Endothelial cell of umbilical vein (primary cell): ENCODE data around the gene IRF3. TPM values are rescaled to one million over a fixed set of nuclear protein-coding genes. Genes with fewer than 3 reads are reported as not detected.

Source experiments
- BruUV-seq: library from RNA; stranded (reverse); fragments of 400-500 nt; replicated peaks from 2 replicates; lab custom pipeline; 2021; lab: Mats Ljungman, UMichigan
- CTCF ChIA-PET: fragments of 300-600, 350-600 bp; sonication (Branson Sonifier 250); formaldehyde crosslinking; loops from one replicate; lab custom pipeline; 2021; ENCODE audit warnings: antibody characterized with exemption, inconsistent platforms; lab: Charles Lee
- POLR2A ChIA-PET: fragments of 300-600, 350-600 bp; sonication (Branson Sonifier 250); formaldehyde crosslinking; loops from one replicate; lab custom pipeline; 2021; ENCODE audit warnings: antibody characterized with exemption, inconsistent platforms; lab: Charles Lee
- DNase-seq: peaks from one replicate; pipeline ENCODE4 v3.0.0-alpha.2; 2011; ENCODE audit warnings: low read depth, low spot score
- FAIRE-seq: peaks from 2 replicates; lab custom pipeline; 2011; peaks lifted over from hg19 to GRCh38; lab: Jason Lieb, UNC
- H2AFZ ChIP-seq: 2 replicates; pipeline ENCODE4 v1.6.0; 2012; ENCODE audit warnings: low read depth, low read length, control low read depth, inconsistent platforms
- H3K27ac ChIP-seq: 2 replicates; pipeline ENCODE4 v1.5.1; 2011; ENCODE audit warnings: low read depth, mild to moderate bottlenecking, control low read depth, low read length, moderate library complexity; ENCODE audit not compliant: insufficient read depth
- H3K27me3 ChIP-seq, 2 experiments: 2 replicates each; pipeline versions ENCODE4 v1.6.0 to v1.6.1; 2011; ENCODE audit warnings: low read length in 2 of 2, mixed read lengths in 1 of 2; ENCODE audit not compliant: control insufficient read depth in 2 of 2, insufficient read depth in 2 of 2
- H3K36me3 ChIP-seq, 2 experiments: 2 replicates in 1 of 2; 3 replicates in 1 of 2; pipeline ENCODE4 v1.5.1; 2011; ENCODE audit warnings: low read length in 2 of 2, mild to moderate bottlenecking in 1 of 2, moderate library complexity in 1 of 2; ENCODE audit not compliant: control insufficient read depth in 2 of 2, insufficient read depth in 2 of 2; ENCODE audit errors: extremely low read depth in 1 of 2
- H3K4me1 ChIP-seq: 3 replicates; pipeline ENCODE4 v1.5.1; 2011; ENCODE audit warnings: mild to moderate bottlenecking, low read length; ENCODE audit not compliant: control insufficient read depth, insufficient read depth; ENCODE audit errors: extremely low read depth
- H3K4me2 ChIP-seq: 2 replicates; pipeline ENCODE4 v1.6.1; 2011; ENCODE audit warnings: low read length, control low read depth, mixed read lengths; ENCODE audit not compliant: insufficient read depth
- H3K4me3 ChIP-seq, 3 experiments: fragments of 200-600 bp in 1 of 3; sonication (generic), shearing (Covaris generic) in 1 of 3; replicated peaks in 1 of 3; 2 replicates each; pipeline ENCODE4 v1.5.1; 2011 to 2016; ENCODE audit warnings: control low read depth in 3 of 3, low read length in 3 of 3, mild to moderate bottlenecking in 2 of 3, inconsistent platforms in 1 of 3, low read depth in 1 of 3, moderate library complexity in 1 of 3; ENCODE audit not compliant: insufficient read depth in 1 of 3
- H3K79me2 ChIP-seq: 2 replicates; pipeline ENCODE4 v1.6.0; 2012; ENCODE audit warnings: low read length, inconsistent platforms; ENCODE audit not compliant: control insufficient read depth, insufficient read depth
- H3K9ac ChIP-seq: replicated peaks from 2 replicates; pipeline ENCODE3; 2011; ENCODE audit warnings: low read length, control low read depth; ENCODE audit not compliant: insufficient read depth; ENCODE audit errors: extremely low read depth
- H3K9me1 ChIP-seq: replicated peaks from 3 replicates; pipeline ENCODE4 v1.6.0; 2011; ENCODE audit warnings: mild to moderate bottlenecking, low read length; ENCODE audit not compliant: control insufficient read depth, insufficient read depth; ENCODE audit errors: extremely low read depth
- H3K9me3 ChIP-seq: replicated peaks from 2 replicates; pipeline ENCODE4 v1.5.1; 2012; ENCODE audit warnings: low read length, inconsistent platforms; ENCODE audit not compliant: control insufficient read depth, insufficient read depth
- H4K20me1 ChIP-seq: replicated peaks from 2 replicates; pipeline ENCODE3; 2011; ENCODE audit warnings: mild to moderate bottlenecking, low read length; ENCODE audit not compliant: control insufficient read depth, insufficient read depth; ENCODE audit errors: extremely low read depth
- EZH2 ChIP-seq: IDR thresholded peaks from 2 replicates; pipeline ENCODE4 v1.6.1; 2012; ENCODE audit warnings: borderline replicate concordance, low read depth, mild to moderate bottlenecking, moderate library complexity, low read length, inconsistent platforms; ENCODE audit not compliant: severe bottlenecking
- FOS ChIP-seq: IDR thresholded peaks from 2 replicates; pipeline ENCODE4 v1.6.1; 2011; ENCODE audit warnings: mild to moderate bottlenecking, low read length, moderate library complexity, borderline replicate concordance; ENCODE audit not compliant: insufficient read depth
- GATA2 ChIP-seq: IDR thresholded peaks from 2 replicates; pipeline ENCODE4 v1.7.0; 2011; ENCODE audit warnings: low read depth, mild to moderate bottlenecking, moderate library complexity, mixed read lengths, low read length; ENCODE audit not compliant: insufficient read length, insufficient read depth
- JUN ChIP-seq: IDR thresholded peaks from 2 replicates; pipeline ENCODE4 v1.6.1; 2011; ENCODE audit warnings: borderline replicate concordance, low read depth; ENCODE audit not compliant: insufficient read length, insufficient read depth
- MAX ChIP-seq: IDR thresholded peaks from 2 replicates; pipeline ENCODE4 v1.6.1; 2011; ENCODE audit not compliant: insufficient read depth, insufficient read length
- MYC ChIP-seq: IDR thresholded peaks from one replicate; pipeline ENCODE4 v1.6.1; 2011; ENCODE audit warnings: mild to moderate bottlenecking, low read depth, low read length
- POLR2A ChIP-seq: IDR thresholded peaks from 2 replicates; pipeline ENCODE4 v1.6.1; 2012; ENCODE audit warnings: low read depth, mild to moderate bottlenecking, control low read depth, low read length
- POLR2AphosphoS5 ChIP-seq: IDR thresholded peaks from 2 replicates; pipeline ENCODE4 v1.6.1; 2012; ENCODE audit warnings: low read depth, mild to moderate bottlenecking, control low read depth, low read length, moderate library complexity; ENCODE audit not compliant: insufficient read depth
- dilution Hi-C: fragments of 300-500 bp; cut with MboI; formaldehyde crosslinking; loops from one replicate; pipeline ENCODE4 v1.15.0; 2019; ENCODE audit warnings: low sequenced_read_pairs; ENCODE audit not compliant: extremely low pct_ligation_motif_present
- intact Hi-C: fragments of 100-400 bp; cut with micrococcal nuclease; formaldehyde crosslinking; loops from one replicate; pipeline ENCODE4 v1.10.0; 2022
- polyA plus RNA-seq, 4 experiments: library from polyadenylated mRNA; depleted of rRNA in 3 of 4; stranded (reverse) in 3 of 4; unstranded in 1 of 4; fragments of >200 nt; gene quantifications; 2 replicates each; pipeline versions ENCODE4 v1.2.1 to v1.2.3, GENCODE V29; 2011 to 2012; ENCODE audit warnings: missing spikeins in 1 of 4
- total RNA-seq: library from RNA; stranded (reverse); gene quantifications from 2 replicates; pipeline ENCODE4 v1.2.3, GENCODE V29; 2021

IRF3 gene
- total and polyA plus RNA-seq, 2 donors (not counting 3 experiments of a cell fraction or from before 2014, with no cell fraction given), result 64.8 to 73.5 TPM

- ChIA-PET CTCF (interaction anchor here (1.0 to 2.2 kb wide), 5 partner anchors 11 to 162 kb away, joined by 3 to 15 read pairs (median 6); partner anchors contain the start of genes PRMT1 and SCAF1), POLR2A (interaction anchor here (1.4 to 2.1 kb wide), 2 partner anchors 11 to 25 kb away, joined by 6 to 14 read pairs; partner anchors contain the start of gene RRAS)
- peak overlapping the region; percentile 42 to 88 (median 67) for H3K4me3 ChIP-seq
- H3K9me3 ChIP-seq, result no peaks in the 10 kb centered on the region
- intact Hi-C loops, result loop anchor here (1.0 kb wide), 3 partner anchors 11 to 75 kb away; partner anchors contain the start of gene RRAS
- no peaks in the 10 kb centered on the region for H3K27me3 ChIP-seq
- FAIRE-seq (no peak), DNase-seq (no peak)
- peak overlapping the region; percentile 5 for H2AFZ ChIP-seq
- no peak for TF ChIP-seq GATA2
- peaks cover 17% of the 10 kb centered on the region for H3K79me2 ChIP-seq
- H3K9ac ChIP-seq, result peak overlapping the region; percentile 41
- no peaks in the 10 kb centered on the region for H4K20me1 ChIP-seq
- dilution Hi-C loops, result no loop called here
- no peak overlapping the region for H3K27ac ChIP-seq
- H3K9me1 ChIP-seq, result no peaks in the 10 kb centered on the region
- H3K4me1 ChIP-seq, result peaks cover 8% of the 10 kb centered on the region
- peaks cover 0 to 27% of the 10 kb centered on the region in 2 experiments for H3K36me3 ChIP-seq
- H3K4me2 ChIP-seq, result peak overlapping the region; percentile 70
- no TSS peak for BruUV-seq
These were observed 664 bp downstream of the IRF3 start for GRCh38 chr19:49665036-49665350.

- ChIA-PET CTCF (interaction anchor here (0.8 to 2.2 kb wide), 9 partner anchors 9 to 162 kb away, joined by 3 to 15 read pairs (median 3); partner anchors contain the start of genes PRMT1 and SCAF1), POLR2A (interaction anchor here (1.4 to 2.1 kb wide), 2 partner anchors 11 to 24 kb away, joined by 6 to 14 read pairs; partner anchors contain the start of gene RRAS)
- Histone ChIP-seq H3K27me3 (no peaks in the 10 kb centered on the region), H3K79me2 (peaks cover 17% of the 10 kb centered on the region), H3K9me1 (no peaks in the 10 kb centered on the region), H3K4me1 (peaks cover 8% of the 10 kb centered on the region), H3K9ac (peak overlapping the region; percentile 48), H3K9me3 (no peaks in the 10 kb centered on the region), H3K4me3 (peak overlapping the region; percentile 42 to 88 (median 67)), H3K4me2 (peak overlapping the region; percentile 82), H2AFZ (peak overlapping the region; percentile 27), H4K20me1 (no peaks in the 10 kb centered on the region), H3K36me3 (peaks cover under 1 to 32% of the 10 kb centered on the region in 2 experiments), H3K27ac (peak overlapping the region; percentile 27)
- peak; percentile 26 for TF ChIP-seq POLR2A
- TF ChIP-seq MAX, result no peak
- no peak for TF ChIP-seq EZH2
- TF ChIP-seq POLR2AphosphoS5, result peak; percentile 65
- no peak for TF ChIP-seq FOS
- TF ChIP-seq MYC, result no peak
- no peak for TF ChIP-seq JUN
- TF ChIP-seq GATA2, result no peak
- FAIRE-seq (peak; percentile 96), DNase-seq (peak; percentile 89)
- BruUV-seq, result no TSS peak
- intact Hi-C loops, result loop anchor here (1.0 kb wide), 3 partner anchors 12 to 74 kb away; partner anchors contain the start of gene RRAS
- dilution Hi-C loops, result no loop called here
These were observed 1.3 kb downstream of the IRF3 start for GRCh38 chr19:49664171-49665035.
